ENCODE data around the gene DAP3.
"Not testable (repeated sequence)": the region's sequence is repeated elsewhere in the genome, so short reads cannot be mapped to it uniquely, and the experiment has no call there.

The DAP3 gene

DNA sequence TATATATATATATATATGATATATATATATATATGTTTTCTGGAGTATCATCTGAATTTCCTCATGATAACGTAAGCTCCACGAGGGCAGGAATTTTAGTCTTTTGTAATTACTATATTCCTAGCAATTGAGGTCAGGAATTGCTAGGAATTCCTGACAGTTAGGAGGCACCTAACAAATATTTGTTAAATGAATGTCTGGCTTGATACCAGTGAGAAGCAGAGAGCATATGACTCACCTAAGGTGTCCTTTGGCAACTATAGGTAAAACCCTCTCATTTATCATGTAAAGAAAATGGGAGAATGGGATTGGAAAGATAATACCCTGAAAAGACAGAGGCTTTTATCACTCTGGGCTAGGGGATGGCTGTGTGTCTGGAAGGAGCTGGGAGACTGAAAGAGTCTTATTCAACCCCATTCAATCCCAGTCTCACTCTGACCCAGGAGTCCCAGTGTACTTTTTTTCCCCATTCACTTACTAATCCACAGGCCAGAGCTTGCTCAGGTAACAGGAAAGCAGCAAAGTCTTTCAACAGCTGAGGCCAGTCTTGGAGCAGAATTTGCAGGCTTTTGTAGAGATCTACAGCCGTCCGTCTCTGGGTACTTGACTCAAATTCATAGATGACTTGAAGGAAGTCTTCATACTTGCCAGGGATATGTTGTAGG, 71.2 kb downstream of the DAP3 start:
- Histone ChIP-seq H3K36me3 (ENCODE audit: control insufficient read depth, insufficient read depth, low read length) (no peaks in the 10 kb centered on the region), H3K4me3 (ENCODE audit: low read depth, low read length) (no peak overlapping the region), H3K9me3 (ENCODE audit: control insufficient read depth, low read length) (no peaks in the 10 kb centered on the region)

DNA sequence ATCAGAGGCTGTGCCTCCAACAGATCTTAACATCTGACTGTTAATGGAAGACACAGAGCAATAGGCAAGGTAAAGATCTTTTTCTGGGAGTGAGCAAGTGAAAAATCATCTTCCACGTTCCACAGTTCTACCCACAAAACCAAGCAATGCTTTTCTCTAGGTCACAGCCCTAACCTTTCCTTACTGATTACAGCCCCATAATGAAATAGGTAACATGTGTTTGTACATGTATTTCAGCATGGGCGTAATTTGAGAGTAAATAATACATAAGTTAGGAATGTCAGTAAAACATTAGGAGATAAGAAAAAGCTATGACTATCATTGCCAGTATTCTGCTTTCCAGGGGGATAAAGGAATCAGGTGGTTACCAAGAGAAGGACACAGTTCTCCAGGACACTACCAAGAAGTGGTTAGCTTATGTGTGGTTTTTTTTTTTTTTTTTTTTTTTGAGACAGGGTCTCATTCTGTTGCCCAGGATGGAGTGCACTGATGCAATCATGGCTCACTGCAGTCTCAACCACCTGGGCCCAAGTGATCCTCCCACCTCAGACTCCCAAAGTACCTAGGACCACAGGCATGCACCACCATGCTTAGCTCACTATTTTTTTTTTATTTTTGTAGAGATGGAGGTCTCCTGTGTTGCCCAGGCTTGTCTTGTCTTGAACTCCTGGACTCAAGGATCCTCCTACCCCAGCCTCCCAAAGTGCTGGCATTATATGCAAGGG, 72.0 kb downstream of the DAP3 start:
- H3K36me3 ChIP-seq (ENCODE audit: control insufficient read depth, insufficient read depth, low read length), result no peaks in the 10 kb centered on the region
- no peaks in the 10 kb centered on the region for H3K27me3 ChIP-seq (ENCODE audit: control insufficient read depth, insufficient read depth, low read length)

More for the DNA sequence above, 71.2 kb downstream of the DAP3 start:
- no peaks in the 10 kb centered on the region for H3K4me1 ChIP-seq
- no peaks in the 10 kb centered on the region for H3K79me2 ChIP-seq
- no peak overlapping the region for H3K27ac ChIP-seq
- H3K4me2 ChIP-seq (ENCODE audit: low read length), result no peak overlapping the region
- H3K9ac ChIP-seq, result no peak overlapping the region
- no peak overlapping the region for H2AFZ ChIP-seq
- TF ChIP-seq, protein P1, sequence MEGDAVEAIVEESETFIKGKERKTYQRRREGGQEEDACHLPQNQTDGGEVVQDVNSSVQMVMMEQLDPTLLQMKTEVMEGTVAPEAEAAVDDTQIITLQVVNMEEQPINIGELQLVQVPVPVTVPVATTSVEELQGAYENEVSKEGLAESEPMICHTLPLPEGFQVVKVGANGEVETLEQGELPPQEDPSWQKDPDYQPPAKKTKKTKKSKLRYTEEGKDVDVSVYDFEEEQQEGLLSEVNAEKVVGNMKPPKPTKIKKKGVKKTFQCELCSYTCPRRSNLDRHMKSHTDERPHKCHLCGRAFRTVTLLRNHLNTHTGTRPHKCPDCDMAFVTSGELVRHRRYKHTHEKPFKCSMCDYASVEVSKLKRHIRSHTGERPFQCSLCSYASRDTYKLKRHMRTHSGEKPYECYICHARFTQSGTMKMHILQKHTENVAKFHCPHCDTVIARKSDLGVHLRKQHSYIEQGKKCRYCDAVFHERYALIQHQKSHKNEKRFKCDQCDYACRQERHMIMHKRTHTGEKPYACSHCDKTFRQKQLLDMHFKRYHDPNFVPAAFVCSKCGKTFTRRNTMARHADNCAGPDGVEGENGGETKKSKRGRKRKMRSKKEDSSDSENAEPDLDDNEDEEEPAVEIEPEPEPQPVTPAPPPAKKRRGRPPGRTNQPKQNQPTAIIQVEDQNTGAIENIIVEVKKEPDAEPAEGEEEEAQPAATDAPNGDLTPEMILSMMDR (IDR thresholded peaks at IDR 0.05), result no peak
- H3K27me3 ChIP-seq (ENCODE audit: control insufficient read depth, insufficient read depth, low read length), result no peaks in the 10 kb centered on the region

DNA sequence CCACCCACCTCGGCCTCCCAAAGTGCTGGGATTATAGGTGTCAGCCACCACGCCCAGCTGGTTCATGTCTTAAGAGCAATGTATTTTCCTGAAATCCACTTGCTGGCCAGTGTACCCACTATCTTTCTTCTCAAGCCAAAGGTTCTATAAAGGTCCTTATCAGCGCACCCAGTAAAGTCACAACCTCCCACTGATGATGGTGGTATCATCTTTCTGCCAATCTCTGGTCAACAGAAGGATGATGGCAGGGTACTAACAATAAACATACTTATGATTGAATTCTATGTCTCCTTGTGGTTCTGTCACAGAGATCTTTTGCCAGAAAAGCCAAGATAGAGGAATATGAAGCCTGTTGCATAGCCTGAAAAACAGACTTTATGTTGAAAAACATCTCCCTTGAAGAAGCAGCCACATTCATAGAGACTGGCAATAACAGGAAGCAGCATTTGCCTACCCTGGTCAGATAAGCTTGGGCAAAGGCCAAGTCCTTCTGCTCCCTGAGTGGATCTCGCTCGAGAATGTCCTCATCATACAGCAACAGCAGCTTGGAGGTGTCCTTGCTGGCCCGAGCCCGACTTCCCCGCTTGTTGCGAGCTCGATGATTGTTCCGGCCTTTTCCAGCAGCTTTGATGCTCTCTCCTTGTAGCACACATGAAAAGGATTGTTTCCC, 73.0 kb downstream of the DAP3 start:
- Histone ChIP-seq H3K9me3 (ENCODE audit: control insufficient read depth, low read length) (no peaks in the 10 kb centered on the region), H2AFZ (no peak overlapping the region), H3K4me1 (no peaks in the 10 kb centered on the region), H3K79me2 (no peaks in the 10 kb centered on the region), H3K36me3 (ENCODE audit: control insufficient read depth, insufficient read depth, low read length) (no peaks in the 10 kb centered on the region), H3K27me3 (ENCODE audit: control insufficient read depth, insufficient read depth, low read length) (no peaks in the 10 kb centered on the region), H3K4me3 (ENCODE audit: low read depth, low read length) (no peak overlapping the region), H3K27ac (no peak overlapping the region), H3K9ac (no peak overlapping the region), H3K4me2 (ENCODE audit: low read length) (no peak overlapping the region)
- TF ChIP-seq, protein P1 (IDR thresholded peaks at IDR 0.05), result no peak

More for the DNA sequence above, 72.0 kb downstream of the DAP3 start:
- H3K9ac ChIP-seq, result no peak overlapping the region
- H3K4me1 ChIP-seq, result no peaks in the 10 kb centered on the region
- H2AFZ ChIP-seq, result no peak overlapping the region
- H3K4me3 ChIP-seq (ENCODE audit: low read depth, low read length), result no peak overlapping the region
- H3K4me2 ChIP-seq (ENCODE audit: low read length), result no peak overlapping the region
- no peaks in the 10 kb centered on the region for H3K79me2 ChIP-seq
- TF ChIP-seq, protein P1 (IDR thresholded peaks at IDR 0.05), result no peak
- H3K9me3 ChIP-seq (ENCODE audit: control insufficient read depth, low read length), result no peaks in the 10 kb centered on the region
- no peak overlapping the region for H3K27ac ChIP-seq

DNA sequence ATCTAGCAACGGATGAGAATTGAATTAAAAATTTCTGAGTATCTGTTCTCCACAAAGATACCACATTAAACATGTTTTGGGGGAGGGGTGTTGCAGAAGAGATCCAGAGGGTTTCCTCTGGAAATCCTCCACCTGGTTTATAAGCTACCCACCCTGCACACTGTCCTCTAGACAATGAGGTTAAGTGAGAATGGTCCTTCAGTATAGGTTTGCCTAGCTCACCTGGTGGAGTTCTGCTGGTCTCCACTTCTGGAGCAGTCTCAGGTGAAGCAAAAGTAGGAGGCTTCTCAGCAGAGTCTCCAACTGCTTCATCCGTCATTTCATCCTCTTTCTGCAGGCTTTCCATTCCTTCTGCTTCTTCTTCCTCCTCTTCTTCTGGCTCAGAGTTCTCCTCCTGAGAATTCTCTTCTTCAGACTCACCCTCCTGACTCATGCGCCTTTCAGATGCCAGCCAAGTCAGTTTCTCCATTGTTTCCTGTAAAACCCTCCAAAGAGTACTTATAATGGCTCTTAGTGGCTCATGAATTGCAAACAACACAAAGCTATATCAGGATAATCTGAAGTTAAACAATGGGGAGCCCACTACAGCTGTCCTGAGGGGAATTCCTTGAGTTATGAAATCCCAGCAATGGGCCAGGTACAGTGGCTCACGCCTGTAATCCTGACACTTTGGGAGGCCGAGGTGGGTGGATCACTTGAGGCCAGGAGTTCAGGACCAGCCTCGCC, 74.4 kb downstream of the DAP3 start:
- not testable (repeated sequence) for H2AFZ ChIP-seq; H3K27ac ChIP-seq; H3K36me3 ChIP-seq (ENCODE audit: control insufficient read depth, insufficient read depth, low read length); H3K9me3 ChIP-seq (ENCODE audit: control insufficient read depth, low read length); H3K9ac ChIP-seq; H3K4me2 ChIP-seq (ENCODE audit: low read length); H3K27me3 ChIP-seq (ENCODE audit: control insufficient read depth, insufficient read depth, low read length); H3K79me2 ChIP-seq; H3K4me3 ChIP-seq (ENCODE audit: low read depth, low read length); H3K4me1 ChIP-seq

DNA sequence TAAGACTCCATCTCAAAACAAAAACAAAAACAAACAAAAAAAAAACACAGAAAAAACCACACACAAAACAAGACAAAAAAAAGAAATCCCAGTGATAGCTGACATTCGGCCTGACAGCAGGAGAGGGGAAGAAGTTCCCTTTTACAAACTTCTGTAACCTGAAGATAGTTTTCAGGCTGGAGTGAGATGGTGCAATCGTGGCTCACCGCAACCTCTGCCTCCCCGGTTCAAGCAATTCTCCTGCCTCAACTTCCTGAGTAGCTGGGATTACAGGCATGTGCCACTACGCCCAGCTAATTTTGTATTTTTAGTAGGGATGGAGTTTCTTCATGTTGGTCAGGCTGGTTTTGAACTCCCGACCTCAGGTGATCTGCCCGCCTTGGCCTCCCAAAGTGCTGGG, 75.1 kb downstream of the DAP3 start:
- not testable (repeated sequence) for H3K4me3 ChIP-seq (ENCODE audit: low read depth, low read length); H3K9ac ChIP-seq; H3K79me2 ChIP-seq; H3K4me2 ChIP-seq (ENCODE audit: low read length); H3K4me1 ChIP-seq; H3K27ac ChIP-seq; H3K27me3 ChIP-seq (ENCODE audit: control insufficient read depth, insufficient read depth, low read length); H3K36me3 ChIP-seq (ENCODE audit: control insufficient read depth, insufficient read depth, low read length); H2AFZ ChIP-seq; H3K9me3 ChIP-seq (ENCODE audit: control insufficient read depth, low read length)

DNA sequence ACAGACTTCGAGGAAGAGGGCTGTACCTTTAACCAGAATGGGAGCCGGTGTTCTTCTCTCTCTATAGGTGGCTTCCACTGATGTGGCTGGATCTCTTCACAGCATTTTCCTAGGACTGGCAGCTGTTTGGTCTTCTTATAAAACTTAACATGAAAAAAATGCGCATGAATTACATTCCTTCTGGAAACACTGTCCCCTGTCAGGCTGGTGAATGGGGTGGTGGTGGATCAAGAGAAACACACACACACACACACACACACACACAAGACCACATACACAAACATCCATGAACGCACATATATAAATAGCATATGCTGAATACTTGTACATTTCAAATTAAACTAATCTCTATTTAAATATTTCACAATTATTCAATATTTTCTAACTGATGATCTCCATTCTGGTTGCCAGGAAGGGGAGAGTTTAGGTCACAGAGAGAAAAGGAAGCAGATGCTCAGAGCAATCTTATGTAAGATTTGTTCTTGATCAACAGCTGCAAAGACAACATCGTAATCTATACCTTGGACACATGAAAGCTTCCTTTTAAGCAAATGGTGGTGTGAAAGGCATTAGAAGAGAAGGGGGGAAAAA, 78.6 kb downstream of the DAP3 start:
- not testable (repeated sequence) for H2AFZ ChIP-seq; H3K36me3 ChIP-seq (ENCODE audit: control insufficient read depth, insufficient read depth, low read length); H3K79me2 ChIP-seq

More for the DNA sequence above, 78.6 kb downstream of the DAP3 start:
- not testable (repeated sequence) for H3K4me3 ChIP-seq (ENCODE audit: low read depth, low read length); H3K9me3 ChIP-seq (ENCODE audit: control insufficient read depth, low read length); H3K9ac ChIP-seq; H3K27ac ChIP-seq; H3K27me3 ChIP-seq (ENCODE audit: control insufficient read depth, insufficient read depth, low read length); H3K4me2 ChIP-seq (ENCODE audit: low read length); H3K4me1 ChIP-seq

Measured in parathyroid adenoma (tissue), 2 donors.